H1 (cell line): ENCODE results near the gene OSBPL6. TPM values are rescaled to one million over a fixed set of nuclear protein-coding genes. Genes with fewer than 3 reads are reported as not detected.

Source experiments
- CTCF ChIA-PET: fragments of 300-600 bp; sonication (Branson Sonifier 250); formaldehyde crosslinking; loops from one replicate; lab custom pipeline; 2021; ENCODE audit not compliant: partially characterized antibody; lab: Charles Lee
- POLR2A ChIA-PET: fragments of 300-600 bp; sonication (Branson Sonifier 250); formaldehyde crosslinking; loops from one replicate; lab custom pipeline; 2021; ENCODE audit warnings: inconsistent platforms; ENCODE audit not compliant: partially characterized antibody; lab: Charles Lee
- DNase-seq, 2 experiments: peaks; one replicate each; pipeline versions ENCODE4 v3.0.0 to v3.0.0-alpha.2; 2010 to 2022; ENCODE audit warnings: low spot score in 2 of 2, low read depth in 1 of 2, mixed read lengths in 1 of 2
- FAIRE-seq: peaks from 2 replicates; lab custom pipeline; 2011; peaks lifted over from hg19 to GRCh38; lab: Jason Lieb, UNC
- H2AFZ ChIP-seq: 2 replicates; pipeline ENCODE4 v1.8.1; 2012; ENCODE audit warnings: low read length, inconsistent platforms
- H2AK5ac ChIP-seq: 2 replicates; pipeline ENCODE4 v1.6.1; 2013; ENCODE audit warnings: low read depth, low read length
- H2BK120ac ChIP-seq: replicated peaks from 2 replicates; pipeline ENCODE3; 2013; ENCODE audit warnings: low read depth, low read length, inconsistent platforms
- H2BK12ac ChIP-seq: 2 replicates; pipeline ENCODE4 v1.6.1; 2013; ENCODE audit warnings: low read depth, low read length
- H2BK15ac ChIP-seq: 2 replicates; pipeline ENCODE4 v1.6.1; 2013; ENCODE audit warnings: low read length
- H2BK20ac ChIP-seq: 2 replicates; pipeline ENCODE4 v1.6.1; 2013; ENCODE audit warnings: low read length
- H2BK5ac ChIP-seq: 2 replicates; pipeline ENCODE4 v1.6.1; 2013; ENCODE audit warnings: low read depth, low read length
- H3K14ac ChIP-seq: 2 replicates; pipeline ENCODE4 v1.6.1; 2013; ENCODE audit warnings: inconsistent platforms; ENCODE audit not compliant: insufficient read length
- H3K18ac ChIP-seq: 2 replicates; pipeline ENCODE4 v1.6.1; 2013; ENCODE audit warnings: low read length; ENCODE audit errors: extremely low read depth
- H3K23ac ChIP-seq: 2 replicates; pipeline ENCODE4 v1.6.1; 2013; ENCODE audit warnings: inconsistent platforms; ENCODE audit not compliant: insufficient read length
- H3K23me2 ChIP-seq: 2 replicates; pipeline ENCODE4 v1.6.1; 2013; ENCODE audit warnings: low read depth, low read length
- H3K27ac ChIP-seq: 2 replicates; pipeline ENCODE4 v1.6.1; 2011; ENCODE audit warnings: low read depth, low read length, inconsistent platforms
- H3K27me3 ChIP-seq, 4 experiments: replicated peaks in 1 of 4; 1 replicate in 1 of 4; 2 replicates in 3 of 4; pipeline versions ENCODE4 v1.6.1 to v1.8.1; 2011 to 2013; ENCODE audit warnings: low read length in 3 of 4, mild to moderate bottlenecking in 3 of 4, inconsistent platforms in 2 of 4, mixed read lengths in 2 of 4, moderate library complexity in 1 of 4; ENCODE audit not compliant: control insufficient read depth in 3 of 4, insufficient read depth in 3 of 4; ENCODE audit errors: extremely low read depth in 1 of 4
- H3K36me3 ChIP-seq, 4 experiments: 2 replicates each; pipeline versions ENCODE4 v1.6.1 to v1.8.1; 2011 to 2013; ENCODE audit warnings: mild to moderate bottlenecking in 4 of 4, low read length in 3 of 4, moderate library complexity in 2 of 4, control low read depth in 1 of 4, inconsistent platforms in 1 of 4; ENCODE audit not compliant: insufficient read depth in 4 of 4, control insufficient read depth in 2 of 4
- H3K4ac ChIP-seq: replicated peaks from 2 replicates; pipeline ENCODE3; 2013; ENCODE audit warnings: low read length, low read depth, mixed read lengths, inconsistent platforms; ENCODE audit not compliant: insufficient read length
- H3K4me1 ChIP-seq, 4 experiments: replicated peaks in 1 of 4; 1 replicate in 1 of 4; 2 replicates in 3 of 4; pipeline versions ENCODE4 v1.6.1 to v1.8.1; 2011 to 2013; ENCODE audit warnings: low read length in 3 of 4, inconsistent platforms in 2 of 4, mixed read lengths in 1 of 4; ENCODE audit not compliant: insufficient read depth in 4 of 4, control insufficient read depth in 3 of 4
- H3K4me2 ChIP-seq, 2 experiments: 2 replicates each; pipeline versions ENCODE4 v1.6.1 to v1.8.1; 2011 to 2013; ENCODE audit warnings: low read depth in 2 of 2, low read length in 2 of 2, control low read depth in 1 of 2, inconsistent platforms in 1 of 2, mild to moderate bottlenecking in 1 of 2; ENCODE audit not compliant: insufficient read depth in 1 of 2
- H3K4me3 ChIP-seq, 4 experiments: fragments of 200-600, 300-600 bp in 1 of 4; sonication (generic), shearing (Covaris generic), sonication (Bioruptor Twin) in 1 of 4; 2 replicates each; pipeline versions ENCODE4 v1.5.1 to v1.8.1; 2011 to 2016; ENCODE audit warnings: low read length in 4 of 4, low read depth in 3 of 4, control low read depth in 2 of 4, inconsistent platforms in 2 of 4, mild to moderate bottlenecking in 2 of 4, mixed read lengths in 1 of 4, moderate library complexity in 1 of 4; ENCODE audit not compliant: insufficient read depth in 2 of 4; ENCODE audit errors: extremely low read depth in 1 of 4
- H3K56ac ChIP-seq: replicated peaks from 2 replicates; pipeline ENCODE3; 2013; ENCODE audit warnings: low read depth, mild to moderate bottlenecking, mixed read lengths, low read length, inconsistent platforms; ENCODE audit not compliant: insufficient read length
- H3K79me1 ChIP-seq: 2 replicates; pipeline ENCODE4 v1.6.1; 2013; ENCODE audit warnings: low read depth, low read length, control low read depth
- H3K79me2 ChIP-seq, 2 experiments: 2 replicates each; pipeline versions ENCODE4 v1.6.1 to v1.8.1; 2012 to 2013; ENCODE audit warnings: low read length in 2 of 2, mild to moderate bottlenecking in 2 of 2, inconsistent platforms in 1 of 2; ENCODE audit not compliant: insufficient read depth in 2 of 2, control insufficient read depth in 1 of 2
- H3K9ac ChIP-seq, 4 experiments: replicated peaks in 1 of 4; 1 replicate in 1 of 4; 2 replicates in 3 of 4; pipeline versions ENCODE4 v1.6.1 to v1.8.1; 2011 to 2013; ENCODE audit warnings: low read depth in 3 of 4, low read length in 3 of 4, control low read depth in 2 of 4, mild to moderate bottlenecking in 2 of 4, moderate library complexity in 2 of 4, inconsistent platforms in 1 of 4; ENCODE audit errors: extremely low read depth in 1 of 4
- H3K9me3 ChIP-seq, 2 experiments: 2 replicates each; pipeline versions ENCODE4 v1.6.1 to v1.8.1; 2012 to 2013; ENCODE audit warnings: mild to moderate bottlenecking in 2 of 2, moderate library complexity in 2 of 2, control low read depth in 1 of 2, inconsistent platforms in 1 of 2, low read depth in 1 of 2, low read length in 1 of 2, mixed read lengths in 1 of 2; ENCODE audit not compliant: insufficient read depth in 2 of 2
- H4K20me1 ChIP-seq, 2 experiments: replicated peaks in 1 of 2; 2 replicates each; pipeline versions ENCODE3 to v1.8.1; 2011 to 2013; ENCODE audit warnings: inconsistent platforms in 2 of 2, low read length in 2 of 2, mild to moderate bottlenecking in 1 of 2; ENCODE audit not compliant: insufficient read depth in 2 of 2, control insufficient read depth in 1 of 2
- H4K5ac ChIP-seq: 2 replicates; pipeline ENCODE4 v1.6.1; 2013; ENCODE audit warnings: low read length, low read depth, mixed read lengths, inconsistent platforms; ENCODE audit not compliant: insufficient read length
- H4K8ac ChIP-seq: 2 replicates; pipeline ENCODE4 v1.8.0; 2013; ENCODE audit warnings: mild to moderate bottlenecking, moderate library complexity, low read length, inconsistent platforms; ENCODE audit not compliant: insufficient read depth; ENCODE audit errors: extremely low read depth
- H4K91ac ChIP-seq: replicated peaks from 2 replicates; pipeline ENCODE3; 2013; ENCODE audit warnings: low read length, mixed read lengths, inconsistent platforms; ENCODE audit not compliant: insufficient read length
- NRF1 ChIP-seq: IDR thresholded peaks from 2 replicates; pipeline ENCODE4 v1.6.1; 2011; ENCODE audit warnings: mild to moderate bottlenecking, low read depth, low read length, improper control_type of control experiment
- SAP30 ChIP-seq: fragments of 300-600 bp; sonication (generic); IDR thresholded peaks from 2 replicates; pipeline ENCODE4 v1.7.1; 2012; ENCODE audit warnings: low read length, moderate library complexity, mild to moderate bottlenecking, inconsistent platforms; ENCODE audit not compliant: insufficient read depth, insufficient replicate concordance
- SIN3A ChIP-seq, 2 experiments: IDR thresholded peaks in 1 of 2; conservative IDR thresholded peaks in 1 of 2; 2 replicates each; pipeline ENCODE4 v1.6.1; 2011 to 2012; ENCODE audit warnings: low read length in 2 of 2, improper control_type of control experiment in 1 of 2, low read depth in 1 of 2, mild to moderate bottlenecking in 1 of 2
- WGBS, 2 experiments: shearing (Covaris generic) in 1 of 2; methylation state at CpG; one replicate each; pipeline versions ENCODE4 v1.1.6 to v1.1.7; 2013 to 2015; ENCODE audit warnings: low lambda C conversion rate in 2 of 2, mixed read lengths in 2 of 2, inconsistent platforms in 1 of 2, low coverage in 1 of 2, missing lambda C conversion rate in 1 of 2; ENCODE audit not compliant: insufficient replicate concordance in 2 of 2, insufficient coverage in 1 of 2, insufficient read length in 1 of 2; ENCODE audit errors: extremely low coverage in 1 of 2, missing lambda C conversion rate in 1 of 2; 5-methylcytosine and 5-hydroxymethylcytosine counted together
- polyA plus RNA-seq, 7 experiments: library from polyadenylated mRNA; depleted of rRNA in 3 of 7; stranded (reverse) in 5 of 7; unstranded in 2 of 7; fragments of >200 nt in 5 of 7; fragments of 200-250 nt in 2 of 7; gene quantifications; 1 replicate in 5 of 7; 2 replicates in 1 of 7; 4 replicates in 1 of 7; pipeline versions ENCODE4 v1.2.1 to v1.2.3, GENCODE V29; 2011 to 2013; ENCODE audit warnings: missing spikeins in 2 of 7, mixed read lengths in 2 of 7
- total RNA-seq: library from RNA; stranded (reverse); fragmentation: NEBNext Ultra II Directional; extraction: Animal tissue kit (Norgen Biotek cat#: 25700); gene quantifications from 2 replicates; pipeline ENCODE4 v1.2.1, GENCODE V29; 2021

OSBPL6 gene
- total and polyA plus RNA-seq, 2 of the 8 experiments (the other 6 are each of a cell fraction or from before 2014, with no cell fraction given), result 1.7 to 5.6 TPM

- no peaks in the 10 kb centered on the region for H3K79me1 ChIP-seq
- H2AFZ ChIP-seq, result no peak overlapping the region
- no peak overlapping the region for H3K14ac ChIP-seq
- H3K23ac ChIP-seq, result no peak overlapping the region
- H4K5ac ChIP-seq, result no peak overlapping the region
- H3K79me2 ChIP-seq, result no peaks in the 10 kb centered on the region
- no peak overlapping the region for H3K18ac ChIP-seq
- no peak overlapping the region for H3K4me3 ChIP-seq
- no peak for DNase-seq
- H3K27ac ChIP-seq, result no peak overlapping the region
- H3K4me2 ChIP-seq, result no peak overlapping the region
- H4K20me1 ChIP-seq, result no peaks in the 10 kb centered on the region
- no peak overlapping the region for H2BK15ac ChIP-seq
- no peaks in the 10 kb centered on the region for H3K27me3 ChIP-seq
- WGBS, 2 experiments, result 86% methylated on average over 3 of the region's 3 CpGs; no CpG with 5 or more reads in 1 of the 2 experiments
- no peak overlapping the region for H4K91ac ChIP-seq
- ChIA-PET CTCF (interaction anchor here (1.2 to 1.5 kb wide), 2 partner anchors 8 to 10 kb away, joined by 4 to 7 read pairs; no protein-coding TSS in a partner anchor), POLR2A (no interaction called here)
- H3K4me1 ChIP-seq, result peaks cover 0 to 5% (median 2%) of the 10 kb centered on the region in 4 experiments; a peak in 4 of 7 replicates
- TF ChIP-seq SAP30, result no peak
- no peak for TF ChIP-seq SIN3A (conservative IDR thresholded peaks at IDR 0.05 in 1 of 2, IDR thresholded peaks at IDR 0.05 in 1 of 2; ENCODE audit: low read depth in 1 of 2, low read length in 2 of 2)
- TF ChIP-seq NRF1, result no peak
- FAIRE-seq, result no peak
- no peak overlapping the region for H3K9ac ChIP-seq
- no peak overlapping the region for H2BK120ac ChIP-seq
- H2AK5ac ChIP-seq, result no peak overlapping the region
- H4K8ac ChIP-seq, result no peak overlapping the region
- no peak overlapping the region for H2BK20ac ChIP-seq
- no peaks in the 10 kb centered on the region for H3K23me2 ChIP-seq
- 0 out of 2 replicates have a peak overlapping the region, but pooled peaks have one; percentile 69 for H2BK12ac ChIP-seq
- H3K56ac ChIP-seq, result no peak overlapping the region
- H3K4ac ChIP-seq, result no peak overlapping the region
- H3K9me3 ChIP-seq, result no peaks in the 10 kb centered on the region
- no peak overlapping the region for H2BK5ac ChIP-seq
- no peaks in the 10 kb centered on the region for H3K36me3 ChIP-seq
These were observed 77.5 kb downstream of the OSBPL6 start for GRCh38 chr2:178271629-178272333.
